Panc1 (cell line): ENCODE results near the gene PTPN2.

ENCODE experiments used
- TF ChIP-seq, protein P1 (sequence below), 2 experiments: IDR thresholded peaks; 2 replicates each; pipeline ENCODE4 v1.6.1; 2011 to 2012; ENCODE audit warnings: low read depth in 2 of 2, control low read depth in 1 of 2, low read length in 1 of 2, mild to moderate bottlenecking in 1 of 2, moderate library complexity in 1 of 2; ENCODE audit not compliant: insufficient read depth in 1 of 2
- TF ChIP-seq, protein P2 (sequence below): fragments of 450-650 bp; IDR thresholded peaks from 2 replicates; pipeline ENCODE4 v1.5.1; 2017; ENCODE audit warnings: mild to moderate bottlenecking

DNA sequence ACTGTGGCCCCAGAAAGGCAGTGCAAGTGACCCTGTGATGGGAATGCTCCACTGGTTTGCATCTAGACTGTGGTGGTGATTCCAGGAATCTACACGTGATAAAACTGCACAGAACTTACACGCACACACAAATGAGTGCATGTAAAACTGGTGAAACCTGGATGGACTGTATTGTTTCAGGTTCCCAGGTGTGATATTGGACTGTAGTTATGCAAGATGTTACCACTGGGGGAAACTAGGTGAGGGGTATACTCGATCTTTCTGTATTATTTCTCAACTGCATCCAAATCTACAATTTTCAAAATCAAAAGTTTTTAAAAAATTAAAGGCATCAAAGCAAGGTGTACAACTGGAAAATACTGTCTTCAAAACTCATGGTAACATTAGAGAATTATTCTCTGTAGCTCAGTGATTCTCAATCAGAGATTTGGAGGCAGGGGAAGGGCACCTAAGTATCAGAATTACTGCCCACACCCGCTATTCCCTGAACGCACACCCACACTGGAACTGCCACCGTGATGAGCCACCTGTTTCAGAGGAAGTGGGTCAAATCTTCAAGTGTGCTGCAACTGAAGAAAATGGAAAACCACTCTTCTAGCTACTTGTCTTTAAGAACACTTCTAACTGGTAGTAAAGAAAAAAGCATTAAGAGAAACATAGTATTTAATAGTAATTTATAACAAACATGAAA, 26.7 kb downstream of the PTPN2 start:
- TF ChIP-seq, protein P1, sequence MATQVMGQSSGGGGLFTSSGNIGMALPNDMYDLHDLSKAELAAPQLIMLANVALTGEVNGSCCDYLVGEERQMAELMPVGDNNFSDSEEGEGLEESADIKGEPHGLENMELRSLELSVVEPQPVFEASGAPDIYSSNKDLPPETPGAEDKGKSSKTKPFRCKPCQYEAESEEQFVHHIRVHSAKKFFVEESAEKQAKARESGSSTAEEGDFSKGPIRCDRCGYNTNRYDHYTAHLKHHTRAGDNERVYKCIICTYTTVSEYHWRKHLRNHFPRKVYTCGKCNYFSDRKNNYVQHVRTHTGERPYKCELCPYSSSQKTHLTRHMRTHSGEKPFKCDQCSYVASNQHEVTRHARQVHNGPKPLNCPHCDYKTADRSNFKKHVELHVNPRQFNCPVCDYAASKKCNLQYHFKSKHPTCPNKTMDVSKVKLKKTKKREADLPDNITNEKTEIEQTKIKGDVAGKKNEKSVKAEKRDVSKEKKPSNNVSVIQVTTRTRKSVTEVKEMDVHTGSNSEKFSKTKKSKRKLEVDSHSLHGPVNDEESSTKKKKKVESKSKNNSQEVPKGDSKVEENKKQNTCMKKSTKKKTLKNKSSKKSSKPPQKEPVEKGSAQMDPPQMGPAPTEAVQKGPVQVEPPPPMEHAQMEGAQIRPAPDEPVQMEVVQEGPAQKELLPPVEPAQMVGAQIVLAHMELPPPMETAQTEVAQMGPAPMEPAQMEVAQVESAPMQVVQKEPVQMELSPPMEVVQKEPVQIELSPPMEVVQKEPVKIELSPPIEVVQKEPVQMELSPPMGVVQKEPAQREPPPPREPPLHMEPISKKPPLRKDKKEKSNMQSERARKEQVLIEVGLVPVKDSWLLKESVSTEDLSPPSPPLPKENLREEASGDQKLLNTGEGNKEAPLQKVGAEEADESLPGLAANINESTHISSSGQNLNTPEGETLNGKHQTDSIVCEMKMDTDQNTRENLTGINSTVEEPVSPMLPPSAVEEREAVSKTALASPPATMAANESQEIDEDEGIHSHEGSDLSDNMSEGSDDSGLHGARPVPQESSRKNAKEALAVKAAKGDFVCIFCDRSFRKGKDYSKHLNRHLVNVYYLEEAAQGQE (IDR thresholded peaks at IDR 0.05; ENCODE audit: insufficient read depth in 1 of 2, low read depth in 2 of 2, low read length in 1 of 2) = no peak
- TF ChIP-seq, protein P2, sequence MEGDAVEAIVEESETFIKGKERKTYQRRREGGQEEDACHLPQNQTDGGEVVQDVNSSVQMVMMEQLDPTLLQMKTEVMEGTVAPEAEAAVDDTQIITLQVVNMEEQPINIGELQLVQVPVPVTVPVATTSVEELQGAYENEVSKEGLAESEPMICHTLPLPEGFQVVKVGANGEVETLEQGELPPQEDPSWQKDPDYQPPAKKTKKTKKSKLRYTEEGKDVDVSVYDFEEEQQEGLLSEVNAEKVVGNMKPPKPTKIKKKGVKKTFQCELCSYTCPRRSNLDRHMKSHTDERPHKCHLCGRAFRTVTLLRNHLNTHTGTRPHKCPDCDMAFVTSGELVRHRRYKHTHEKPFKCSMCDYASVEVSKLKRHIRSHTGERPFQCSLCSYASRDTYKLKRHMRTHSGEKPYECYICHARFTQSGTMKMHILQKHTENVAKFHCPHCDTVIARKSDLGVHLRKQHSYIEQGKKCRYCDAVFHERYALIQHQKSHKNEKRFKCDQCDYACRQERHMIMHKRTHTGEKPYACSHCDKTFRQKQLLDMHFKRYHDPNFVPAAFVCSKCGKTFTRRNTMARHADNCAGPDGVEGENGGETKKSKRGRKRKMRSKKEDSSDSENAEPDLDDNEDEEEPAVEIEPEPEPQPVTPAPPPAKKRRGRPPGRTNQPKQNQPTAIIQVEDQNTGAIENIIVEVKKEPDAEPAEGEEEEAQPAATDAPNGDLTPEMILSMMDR = no peak
